ENCODE data around the gene DHRS12.

The DHRS12 gene

DNA sequence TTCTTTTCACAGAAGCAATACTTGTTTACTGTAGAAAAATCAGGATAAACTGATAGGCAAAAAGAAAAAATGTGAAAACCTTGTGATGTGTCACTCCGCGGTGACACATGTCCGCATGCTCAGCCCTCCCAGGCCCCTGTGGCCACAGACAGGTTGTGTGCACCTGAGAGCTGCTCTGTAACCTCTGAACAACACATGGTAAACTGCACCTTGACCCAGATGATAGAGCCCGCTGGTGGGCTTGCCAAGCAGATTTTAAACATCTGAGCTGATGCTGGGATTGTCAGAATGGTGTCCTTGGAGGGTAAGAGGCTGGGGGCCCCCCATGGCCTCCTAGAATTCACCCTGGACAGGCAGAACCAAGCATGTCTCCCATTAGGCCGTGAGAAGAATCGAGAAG, 33.8 kb downstream of the DHRS12 start:
- no peak overlapping the region for H3K4me3 Mint-ChIP-seq
- H3K27ac Mint-ChIP-seq = peak overlapping the region; percentile 41
- H3K27me3 Mint-ChIP-seq = no peaks in the 10 kb centered on the region
- no peaks in the 10 kb centered on the region for H3K36me3 Mint-ChIP-seq
- no peaks in the 10 kb centered on the region for H3K9me3 Mint-ChIP-seq (ENCODE audit: low read depth)
- H3K4me1 Mint-ChIP-seq (ENCODE audit: low read depth) = peaks cover 12% of the 10 kb centered on the region

DNA sequence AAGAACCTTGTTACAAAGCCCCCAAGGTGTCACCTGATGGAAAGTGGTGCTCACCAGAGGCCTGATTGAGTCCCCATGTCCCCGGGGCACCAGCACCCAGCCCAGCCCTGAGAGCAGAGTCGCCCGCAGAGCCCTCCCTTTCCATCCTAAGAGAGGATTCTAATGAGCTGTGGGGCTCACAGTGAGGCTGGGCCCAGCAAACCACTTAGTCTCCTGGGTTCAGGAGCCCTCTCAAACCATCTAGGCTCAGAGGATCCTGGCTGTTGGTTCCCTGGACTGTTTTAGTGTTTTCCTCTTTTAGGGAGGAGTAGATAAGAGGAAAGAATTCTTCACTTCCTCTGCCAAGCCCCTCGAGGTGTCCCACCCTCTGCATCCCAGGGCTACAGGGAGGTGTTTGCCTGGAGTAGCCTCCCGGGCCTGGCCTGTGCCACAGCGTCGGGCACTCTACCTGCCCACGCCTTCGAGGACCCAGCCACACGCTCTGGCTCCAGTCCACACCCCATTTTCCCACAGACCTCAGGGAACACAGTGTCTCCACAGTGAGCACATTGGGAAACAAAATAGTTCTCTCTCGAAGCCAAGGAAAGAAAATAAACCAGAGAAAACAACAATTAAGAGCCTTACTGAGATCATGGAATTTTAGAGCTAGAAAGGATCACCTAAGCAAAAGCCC, 34.4 kb downstream of the DHRS12 start:
- peaks cover 17% of the 10 kb centered on the region for H3K4me1 Mint-ChIP-seq (ENCODE audit: low read depth)
- H3K9me3 Mint-ChIP-seq (ENCODE audit: low read depth) = no peaks in the 10 kb centered on the region
- H3K27ac Mint-ChIP-seq = peak overlapping the region; percentile 64
- H3K4me3 Mint-ChIP-seq = no peak overlapping the region
- no peaks in the 10 kb centered on the region for H3K36me3 Mint-ChIP-seq
- no peaks in the 10 kb centered on the region for H3K27me3 Mint-ChIP-seq

DNA sequence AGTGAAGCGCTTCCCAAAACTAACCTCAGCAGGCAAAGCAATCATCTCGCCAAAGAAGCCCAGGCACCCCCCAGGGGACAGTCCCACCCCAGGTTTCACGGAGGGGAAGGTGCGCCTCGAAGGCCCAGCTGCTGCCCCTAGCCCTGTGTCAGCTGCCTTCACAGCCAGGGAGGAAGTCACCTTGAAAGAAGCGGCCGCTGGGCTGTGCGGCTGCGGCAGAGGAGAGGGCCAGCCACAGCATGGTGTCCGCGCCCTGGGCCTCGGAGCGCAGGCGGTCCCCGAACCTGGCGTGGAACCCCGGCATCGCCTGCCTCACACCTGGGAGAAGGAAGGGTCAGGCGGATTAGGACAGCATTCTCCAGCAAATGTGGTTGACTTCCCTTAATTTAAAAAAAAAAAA, 35.0 kb downstream of the DHRS12 start:
- no peaks in the 10 kb centered on the region for H3K27me3 Mint-ChIP-seq
- H3K27ac Mint-ChIP-seq = no peak overlapping the region
- no peaks in the 10 kb centered on the region for H3K36me3 Mint-ChIP-seq
- no peaks in the 10 kb centered on the region for H3K9me3 Mint-ChIP-seq (ENCODE audit: low read depth)
- no peak overlapping the region for H3K4me3 Mint-ChIP-seq
- H3K4me1 Mint-ChIP-seq (ENCODE audit: low read depth) = peaks cover 23% of the 10 kb centered on the region

DNA sequence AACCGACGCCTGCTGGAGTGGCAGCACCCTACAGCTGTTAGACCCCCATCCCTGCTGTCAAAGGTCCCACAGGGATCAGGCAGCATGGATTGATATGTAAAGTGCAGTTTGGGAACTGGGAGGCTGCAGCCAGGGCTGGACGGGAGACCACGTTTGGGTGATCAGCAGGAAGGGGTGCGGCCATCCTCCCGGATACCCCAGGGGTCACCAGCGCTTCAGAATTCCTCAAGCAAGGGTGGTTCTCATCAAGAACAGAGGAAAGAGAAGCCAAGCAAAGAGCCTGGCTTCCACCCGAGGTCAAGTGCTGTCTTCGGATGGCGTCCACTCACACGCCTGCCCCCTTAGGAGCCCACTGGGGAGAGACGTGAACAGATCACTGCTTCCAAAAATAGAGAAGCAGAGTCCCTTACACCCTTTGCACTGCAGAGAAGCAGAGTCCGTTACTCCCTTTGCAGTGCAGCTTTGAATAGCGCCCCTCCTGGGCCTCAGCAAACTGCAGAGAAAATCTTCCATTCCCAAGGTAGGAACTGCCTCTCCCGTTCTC, 35.5 kb downstream of the DHRS12 start:
- H3K36me3 Mint-ChIP-seq = no peaks in the 10 kb centered on the region
- no peak overlapping the region for H3K4me3 Mint-ChIP-seq
- H3K27me3 Mint-ChIP-seq = no peaks in the 10 kb centered on the region
- peak overlapping the region; percentile 17 for H3K27ac Mint-ChIP-seq
- H3K4me1 Mint-ChIP-seq (ENCODE audit: low read depth) = peaks cover 28% of the 10 kb centered on the region
- no peaks in the 10 kb centered on the region for H3K9me3 Mint-ChIP-seq (ENCODE audit: low read depth)

DNA sequence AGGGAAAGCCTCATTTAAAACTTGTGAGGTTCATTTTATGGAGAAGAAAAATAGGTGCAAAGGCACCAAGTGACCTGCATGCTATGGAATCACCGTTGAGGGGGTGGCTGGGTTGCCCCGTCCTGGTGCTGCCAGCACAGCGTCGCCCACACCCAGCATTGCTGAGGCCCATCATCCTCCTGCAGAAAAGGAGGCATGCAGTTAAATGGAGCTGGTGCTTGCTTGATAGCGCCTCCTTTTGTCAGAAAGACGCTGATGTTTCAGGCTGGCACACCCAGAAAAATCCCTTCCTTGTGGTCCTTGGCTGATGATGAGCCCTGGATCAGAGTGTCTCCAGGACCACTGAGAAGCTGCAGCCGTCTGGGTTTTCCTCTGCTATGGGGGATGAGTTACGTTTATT, 36.9 kb downstream of the DHRS12 start:
- H3K4me3 Mint-ChIP-seq = no peak overlapping the region
- H3K4me1 Mint-ChIP-seq (ENCODE audit: low read depth) = peaks cover 42% of the 10 kb centered on the region
- peak overlapping the region; percentile 84 for H3K27ac Mint-ChIP-seq
- H3K9me3 Mint-ChIP-seq (ENCODE audit: low read depth) = no peaks in the 10 kb centered on the region
- peaks cover 2% of the 10 kb centered on the region for H3K36me3 Mint-ChIP-seq
- H3K27me3 Mint-ChIP-seq = no peaks in the 10 kb centered on the region

DNA sequence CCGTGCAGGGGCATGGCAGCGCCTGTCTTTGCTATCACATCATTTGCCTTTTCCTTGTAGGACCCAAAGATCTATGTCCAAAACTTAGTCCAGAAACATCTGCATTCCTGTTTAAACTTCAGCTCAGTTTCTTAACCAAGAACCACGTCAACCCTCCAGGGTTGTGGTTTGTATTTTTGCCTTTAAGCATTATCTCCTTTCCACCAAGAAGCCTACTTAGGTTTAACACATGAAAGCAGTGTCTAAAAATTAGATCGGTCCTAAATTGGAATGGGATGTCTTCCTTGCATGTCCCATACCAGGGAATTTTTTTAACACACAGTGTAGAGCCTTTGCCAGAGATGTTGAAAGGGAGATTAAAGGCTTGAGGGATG, 38.8 kb downstream of the DHRS12 start:
- peak overlapping the region; percentile 84 for H3K4me3 Mint-ChIP-seq
- no peaks in the 10 kb centered on the region for H3K27me3 Mint-ChIP-seq
- H3K27ac Mint-ChIP-seq = peak overlapping the region; percentile 97
- H3K9me3 Mint-ChIP-seq (ENCODE audit: low read depth) = no peaks in the 10 kb centered on the region
- peaks cover 44% of the 10 kb centered on the region for H3K4me1 Mint-ChIP-seq (ENCODE audit: low read depth)
- H3K36me3 Mint-ChIP-seq = peaks cover 5% of the 10 kb centered on the region

DNA sequence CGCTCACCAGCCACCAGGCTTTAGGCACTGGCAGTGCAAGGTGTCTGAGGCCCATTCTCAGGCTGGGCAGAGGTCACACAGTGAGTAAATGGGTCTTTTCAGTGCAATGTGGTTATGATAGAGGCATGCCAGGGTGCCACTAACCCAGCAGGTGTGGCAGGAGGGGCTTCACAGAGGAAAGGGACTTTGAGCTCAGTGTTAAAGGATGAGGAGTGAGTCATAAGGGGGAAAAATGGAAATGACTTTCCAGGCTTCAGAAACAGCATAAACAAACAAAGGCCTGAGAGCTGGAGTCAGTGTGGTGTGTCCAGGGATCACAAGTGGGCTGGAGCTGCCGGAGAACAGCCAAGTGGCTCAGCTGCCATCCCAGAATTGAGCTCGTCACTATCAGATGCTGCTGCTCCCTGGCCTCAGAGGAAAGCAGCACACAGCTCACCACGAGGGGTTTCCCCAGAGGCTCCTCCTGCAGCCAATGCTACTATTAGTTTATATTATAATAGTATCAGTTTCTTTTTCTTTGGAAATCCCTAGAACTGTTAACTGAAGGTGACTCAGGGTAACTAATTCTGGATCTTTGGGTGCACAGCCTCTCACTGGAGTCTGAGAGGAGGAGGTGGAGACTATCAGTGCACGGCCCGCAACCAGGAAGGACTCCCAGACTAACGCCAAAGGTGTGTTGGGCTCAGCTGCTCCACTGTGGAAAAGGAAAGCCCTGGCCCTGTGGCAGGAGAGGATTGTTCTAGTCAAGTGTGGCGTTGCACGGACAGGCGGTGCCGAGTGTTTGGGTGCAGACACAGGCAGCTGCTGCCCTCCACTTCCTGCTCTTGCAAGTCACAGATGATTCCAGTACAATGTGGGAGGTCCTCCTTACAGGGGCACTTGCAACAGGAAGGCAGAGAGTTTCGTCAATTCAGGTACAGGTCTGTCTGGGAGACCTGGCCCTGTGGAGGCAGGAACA, 39.5 kb downstream of the DHRS12 start:
- Mint-ChIP-seq H3K27ac (peak overlapping the region; percentile 97), H3K36me3 (peaks cover 7% of the 10 kb centered on the region), H3K4me1 (ENCODE audit: low read depth) (peaks cover 44% of the 10 kb centered on the region), H3K9me3 (ENCODE audit: low read depth) (no peaks in the 10 kb centered on the region), H3K4me3 (peak overlapping the region; percentile 84), H3K27me3 (no peaks in the 10 kb centered on the region)

DNA sequence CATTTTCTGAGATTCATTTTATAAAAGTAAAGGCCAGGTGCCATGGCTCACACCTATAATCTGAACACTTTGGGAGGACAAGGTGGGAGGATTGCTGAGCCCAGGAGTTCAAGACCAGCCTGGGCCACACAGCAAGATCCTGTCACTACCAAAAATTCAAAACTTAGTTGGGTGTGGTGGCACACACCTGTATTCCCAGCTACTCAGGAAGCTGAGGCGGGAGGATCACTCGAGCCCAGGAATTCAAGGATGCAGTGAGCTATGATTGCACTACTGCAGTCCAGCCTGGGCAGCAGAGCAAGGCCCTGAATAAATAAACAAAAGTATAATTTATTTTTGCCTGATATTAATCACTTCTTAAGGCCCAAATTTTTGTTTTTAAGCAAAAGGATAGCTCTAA, 40.5 kb downstream of the DHRS12 start:
- H3K9me3 Mint-ChIP-seq (ENCODE audit: low read depth) = no peaks in the 10 kb centered on the region
- H3K27ac Mint-ChIP-seq = peak overlapping the region; percentile 97
- H3K36me3 Mint-ChIP-seq = peaks cover 7% of the 10 kb centered on the region
- no peaks in the 10 kb centered on the region for H3K27me3 Mint-ChIP-seq
- H3K4me3 Mint-ChIP-seq = no peak overlapping the region
- peaks cover 44% of the 10 kb centered on the region for H3K4me1 Mint-ChIP-seq (ENCODE audit: low read depth)

DNA sequence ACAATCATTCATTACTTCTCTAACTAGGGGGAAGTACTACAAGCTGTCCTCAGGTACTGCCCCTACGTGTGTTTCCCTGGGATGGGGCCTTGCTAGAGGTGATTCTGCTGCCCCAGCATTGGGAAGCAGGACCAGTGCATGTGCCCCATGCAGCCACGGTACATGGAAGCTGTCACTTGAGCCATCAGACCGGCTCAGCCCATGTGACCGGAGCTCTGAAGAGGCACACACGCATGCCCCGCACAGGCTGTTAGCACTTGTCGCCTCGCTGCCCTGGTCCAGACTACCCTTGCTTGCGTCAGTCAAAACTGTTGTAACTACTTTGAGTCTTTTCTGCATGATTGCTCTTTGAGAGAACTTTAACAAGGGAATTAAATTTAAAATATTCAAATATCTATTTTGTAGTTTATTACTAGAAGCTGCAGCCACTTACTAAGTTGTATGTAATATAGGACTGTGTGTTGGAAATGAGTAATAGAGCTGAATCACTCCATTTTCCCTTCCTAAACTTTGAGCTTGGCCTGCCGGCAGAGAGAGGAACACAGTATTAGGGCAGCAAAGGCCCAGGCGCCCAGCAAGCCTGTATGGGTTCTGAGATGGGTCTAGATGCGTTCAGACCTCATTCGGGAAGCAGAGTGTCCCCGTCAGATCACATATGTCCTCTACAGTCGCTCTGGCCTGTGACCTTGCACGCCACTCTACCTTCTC, 42.2 kb downstream of the DHRS12 start:
- Mint-ChIP-seq H3K9me3 (ENCODE audit: low read depth) (no peaks in the 10 kb centered on the region), H3K27ac (peak overlapping the region; percentile 61), H3K4me3 (no peak overlapping the region), H3K27me3 (no peaks in the 10 kb centered on the region), H3K36me3 (peaks cover 7% of the 10 kb centered on the region), H3K4me1 (ENCODE audit: low read depth) (peaks cover 44% of the 10 kb centered on the region)

DNA sequence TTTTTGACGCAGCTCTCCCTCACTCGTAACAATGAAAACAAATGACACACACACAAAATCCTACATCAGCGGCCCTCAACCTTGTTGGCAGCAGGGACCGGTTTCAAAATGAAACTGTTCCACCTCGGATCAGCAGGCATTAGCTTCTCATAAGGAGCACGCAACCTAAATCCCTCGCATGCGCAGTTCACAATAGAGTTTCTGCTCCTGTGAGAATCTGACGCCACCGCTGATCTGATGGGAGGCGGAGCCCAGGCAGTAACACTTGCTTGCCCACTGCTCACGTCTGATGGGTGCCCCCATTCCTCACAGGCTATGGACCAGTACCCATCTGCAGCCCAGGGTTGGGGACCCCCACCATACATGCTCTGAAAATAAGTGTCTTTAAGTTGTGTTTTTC, 43.4 kb downstream of the DHRS12 start:
- H3K4me3 Mint-ChIP-seq = no peak overlapping the region
- H3K36me3 Mint-ChIP-seq = peaks cover 7% of the 10 kb centered on the region
- no peaks in the 10 kb centered on the region for H3K9me3 Mint-ChIP-seq (ENCODE audit: low read depth)
- H3K27ac Mint-ChIP-seq = peak overlapping the region; percentile 30
- H3K4me1 Mint-ChIP-seq (ENCODE audit: low read depth) = peaks cover 37% of the 10 kb centered on the region
- no peaks in the 10 kb centered on the region for H3K27me3 Mint-ChIP-seq

DNA sequence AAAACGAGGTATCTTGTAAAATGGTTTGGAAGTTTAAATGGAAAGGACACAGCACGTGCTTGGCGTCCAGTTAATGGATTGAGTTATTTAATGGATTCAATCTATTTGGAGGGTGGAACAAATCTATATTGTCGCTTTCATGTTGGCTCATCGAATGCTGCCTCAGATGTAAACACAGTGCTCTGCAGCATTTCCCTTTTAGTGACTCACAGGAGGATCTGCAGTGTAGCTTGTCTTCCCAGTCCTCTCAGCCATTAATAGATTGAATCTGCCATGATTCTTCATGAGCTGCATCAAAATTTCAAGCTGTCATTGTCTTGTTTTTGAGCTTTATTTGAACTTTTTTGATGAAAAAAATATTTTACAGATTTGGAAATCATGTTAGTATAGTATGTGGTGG, 44.7 kb downstream of the DHRS12 start:
- Mint-ChIP-seq H3K4me1 (ENCODE audit: low read depth) (peaks cover 24% of the 10 kb centered on the region), H3K4me3 (no peak overlapping the region), H3K9me3 (ENCODE audit: low read depth) (no peaks in the 10 kb centered on the region), H3K27ac (no peak overlapping the region), H3K36me3 (peaks cover 7% of the 10 kb centered on the region), H3K27me3 (no peaks in the 10 kb centered on the region)

DNA sequence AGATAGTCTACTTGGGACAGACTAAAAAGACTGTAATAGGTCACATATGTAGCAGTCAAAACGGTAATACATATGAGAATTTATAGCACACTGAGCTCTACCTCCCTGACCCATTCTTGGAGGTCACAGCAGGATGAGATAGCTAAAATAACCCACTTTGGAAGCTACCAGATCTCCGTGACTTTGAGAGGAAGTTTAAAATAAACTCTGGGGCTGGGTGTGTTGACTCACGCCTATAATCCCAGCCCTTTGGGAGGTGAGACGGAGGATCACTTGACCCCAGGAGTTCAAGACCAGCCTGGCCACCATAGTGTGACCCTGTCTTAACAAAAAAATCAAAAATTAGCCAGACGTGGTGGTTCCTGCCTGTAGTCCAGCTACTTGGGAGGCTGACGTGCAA, 45.3 kb downstream of the DHRS12 start:
- no peak overlapping the region for H3K4me3 Mint-ChIP-seq
- H3K9me3 Mint-ChIP-seq (ENCODE audit: low read depth) = no peaks in the 10 kb centered on the region
- H3K27me3 Mint-ChIP-seq = no peaks in the 10 kb centered on the region
- peaks cover 18% of the 10 kb centered on the region for H3K4me1 Mint-ChIP-seq (ENCODE audit: low read depth)
- H3K36me3 Mint-ChIP-seq = peaks cover 7% of the 10 kb centered on the region
- no peak overlapping the region for H3K27ac Mint-ChIP-seq

DNA sequence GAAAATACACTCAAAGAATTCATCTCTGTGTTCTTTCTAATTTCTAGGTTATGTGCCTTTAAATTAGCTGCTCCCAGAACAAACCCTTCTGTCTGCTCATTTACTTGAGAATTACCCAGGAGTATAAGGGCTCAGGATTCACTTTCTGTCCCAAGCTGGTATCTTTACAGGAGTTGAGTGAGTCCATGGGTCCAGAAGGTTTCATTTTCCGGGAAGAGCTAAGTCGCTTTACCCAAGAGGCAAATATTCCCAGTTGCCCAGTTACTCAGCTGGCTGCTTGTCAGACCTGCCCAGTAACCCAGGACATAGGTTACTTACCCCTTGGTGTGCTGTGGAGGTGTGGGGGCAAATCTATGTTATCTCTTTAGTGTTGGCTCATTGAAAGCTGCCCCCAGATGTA, 47.3 kb downstream of the DHRS12 start:
- Mint-ChIP-seq H3K9me3 (ENCODE audit: low read depth) (no peaks in the 10 kb centered on the region), H3K36me3 (peaks cover 8% of the 10 kb centered on the region), H3K4me3 (no peak overlapping the region), H3K4me1 (ENCODE audit: low read depth) (no peaks in the 10 kb centered on the region), H3K27ac (no peak overlapping the region), H3K27me3 (no peaks in the 10 kb centered on the region)

DNA sequence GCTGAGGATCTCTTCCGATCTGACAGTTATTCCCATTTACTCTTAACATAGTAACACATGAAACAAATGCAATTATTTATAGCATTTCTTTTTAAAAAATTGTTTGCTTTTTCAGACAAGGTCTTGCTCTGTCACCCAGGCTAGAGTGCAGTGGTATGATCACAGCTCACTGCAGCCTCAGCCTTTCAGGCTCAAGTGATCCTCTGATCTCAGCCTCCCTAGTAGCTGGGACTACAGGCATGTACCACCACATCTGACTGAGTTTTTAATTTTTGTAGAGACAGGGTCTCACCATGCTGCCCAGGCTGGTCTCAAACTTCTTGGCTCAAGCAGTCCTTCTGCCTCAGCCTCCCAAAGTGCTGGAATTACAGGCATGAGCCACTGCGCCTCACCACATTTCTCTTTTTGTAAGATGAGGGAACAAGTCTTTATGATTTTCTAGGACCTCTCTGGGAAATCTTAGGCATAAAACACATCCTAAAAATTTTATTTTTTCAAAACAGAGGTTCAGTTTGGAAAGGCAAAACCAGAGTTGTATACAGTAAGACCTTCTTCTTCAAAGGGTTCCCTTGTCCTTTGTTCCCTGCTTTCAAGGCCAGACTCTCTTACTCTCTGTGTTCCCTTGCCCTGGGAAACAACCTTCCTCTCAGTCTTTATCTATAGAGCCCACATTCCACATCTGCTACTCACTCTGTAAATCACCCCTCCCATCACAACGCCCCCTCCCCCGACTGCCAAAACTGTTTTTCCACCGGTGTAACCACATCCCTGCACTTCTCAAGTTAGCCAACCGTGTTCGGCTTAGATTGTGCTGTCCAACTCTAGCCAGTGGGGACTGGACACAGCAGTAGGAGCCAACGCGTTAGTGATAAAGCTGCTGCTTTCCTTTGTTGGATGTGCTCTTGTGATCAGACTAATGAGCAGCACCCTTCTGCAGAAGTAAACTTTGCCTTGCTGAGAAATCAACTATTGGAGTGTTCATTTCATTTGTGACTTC, 56.2 kb downstream of the DHRS12 start:
- Mint-ChIP-seq H3K27ac (no peak overlapping the region), H3K4me1 (ENCODE audit: low read depth) (no peaks in the 10 kb centered on the region), H3K36me3 (peaks cover 33% of the 10 kb centered on the region)

More for the DNA sequence above, 56.2 kb downstream of the DHRS12 start:
- no peaks in the 10 kb centered on the region for H3K9me3 Mint-ChIP-seq (ENCODE audit: low read depth)
- no peak overlapping the region for H3K4me3 Mint-ChIP-seq
- H3K27me3 Mint-ChIP-seq = no peaks in the 10 kb centered on the region
